Smooth muscle cell (in vitro differentiated cells): ENCODE results near the gene GMPS. TPM values are rescaled to one million over a fixed set of nuclear protein-coding genes. Genes with fewer than 3 reads are reported as not detected.

Experiments
- DNase-seq: peaks from one replicate; lab custom pipeline; 2025; ENCODE audit not compliant: unreplicated experiment; lab: John Stamatoyannopoulos, UW
- H2AFZ ChIP-seq: fragments of 200-600 bp; sonication (generic); 2 replicates; pipeline ENCODE4 v1.6.0; 2016; ENCODE audit warnings: antibody characterized with exemption, low read depth, mild to moderate bottlenecking
- H3F3A ChIP-seq: fragments of 200-600 bp; sonication (generic); 2 replicates; pipeline ENCODE4 v1.6.0; 2017; ENCODE audit warnings: antibody characterized with exemption, low read depth
- H3K27ac ChIP-seq: fragments of 200-600 bp; sonication (generic); 2 replicates; pipeline ENCODE4 v1.5.1; 2016; ENCODE audit warnings: low read depth, mild to moderate bottlenecking
- H3K27me3 ChIP-seq: fragments of 200-600 bp; sonication (generic); 2 replicates; pipeline ENCODE4 v1.6.1; 2016; ENCODE audit warnings: low read depth, mild to moderate bottlenecking
- H3K36me3 ChIP-seq: fragments of 200-600 bp; sonication (generic); 2 replicates; pipeline ENCODE4 v1.5.1; 2016; ENCODE audit warnings: low read depth
- H3K4me1 ChIP-seq: fragments of 200-600 bp; sonication (generic); 2 replicates; pipeline ENCODE4 v1.5.1; 2016; ENCODE audit warnings: low read depth
- H3K4me2 ChIP-seq: fragments of 200-600 bp; sonication (generic); 2 replicates; pipeline ENCODE4 v1.6.0; 2016; ENCODE audit warnings: mild to moderate bottlenecking
- H3K4me3 ChIP-seq: fragments of 200-600 bp; sonication (generic); 2 replicates; pipeline ENCODE4 v1.5.1; 2016; ENCODE audit warnings: mild to moderate bottlenecking
- H3K79me2 ChIP-seq: fragments of 200-600 bp; sonication (generic); 2 replicates; pipeline ENCODE4 v1.6.0; 2016; ENCODE audit warnings: low read depth, mild to moderate bottlenecking
- H3K9ac ChIP-seq: fragments of 200-600 bp; sonication (generic); 2 replicates; pipeline ENCODE4 v1.6.0; 2016; ENCODE audit warnings: low read depth
- H3K9me3 ChIP-seq: fragments of 200-600 bp; sonication (generic); replicated peaks from 2 replicates; pipeline ENCODE4 v1.5.1; 2016; ENCODE audit warnings: low read depth
- H4K20me1 ChIP-seq: fragments of 200-600 bp; sonication (generic); 2 replicates; pipeline ENCODE4 v1.6.0; 2016; ENCODE audit warnings: low read depth
- CTCF ChIP-seq: fragments of 200-600 bp; sonication (generic); IDR thresholded peaks from 2 replicates; pipeline ENCODE4 v1.5.1; 2017; ENCODE audit warnings: borderline replicate concordance, mild to moderate bottlenecking, antibody characterized with exemption; ENCODE audit not compliant: insufficient read depth, poor library complexity, severe bottlenecking
- WGBS: methylation state at CpG from one replicate; pipeline ENCODE4 v1.1.7; 2016; ENCODE audit warnings: low lambda C conversion rate; 5-methylcytosine and 5-hydroxymethylcytosine counted together
- polyA plus RNA-seq: library from polyadenylated mRNA; unstranded; fragments of >200 nt; fragmentation: Nextera tagmentation; extraction: Ambion mirVana; gene quantifications from 2 replicates; pipeline ENCODE4 v1.2.1, GENCODE V29; 2016
- total RNA-seq: library from RNA; depleted of rRNA; stranded (reverse); fragments of >200 nt; gene quantifications from 2 replicates; pipeline ENCODE4 v1.2.3, GENCODE V29; 2014

Gene GMPS
- total and polyA plus RNA-seq, 2 experiments from 2014 or later: 52.1 to 64.5 TPM

- no peak for DNase-seq
These were observed 113.5 kb downstream of the GMPS start for GRCh38 chr3:155983834-155984474.

GRCh38 chr3:155984791-155985417 lies 114.5 kb downstream of the GMPS start:
- Histone ChIP-seq H3K27me3 (no peaks in the 10 kb centered on the region), H3K4me1 (no peaks in the 10 kb centered on the region), H3K36me3 (no peaks in the 10 kb centered on the region), H3K79me2 (no peaks in the 10 kb centered on the region), H3K9me3 (no peaks in the 10 kb centered on the region), H3K4me3 (no peak overlapping the region), H3K9ac (no peak overlapping the region), H3K4me2 (no peak overlapping the region), H3K27ac (no peak overlapping the region), H2AFZ (no peak overlapping the region), H3F3A (no peaks in the 10 kb centered on the region), H4K20me1 (no peaks in the 10 kb centered on the region)
- no peak for DNase-seq
- 96% methylated on average over 6 of the region's 6 CpGs for WGBS
- TF ChIP-seq CTCF: no peak

More at GRCh38 chr3:155983834-155984474, 113.5 kb downstream of the GMPS start:
- Histone ChIP-seq H3K27ac (no peak overlapping the region), H3F3A (no peaks in the 10 kb centered on the region), H3K4me1 (no peaks in the 10 kb centered on the region), H3K27me3 (no peaks in the 10 kb centered on the region), H3K9ac (no peak overlapping the region), H3K4me2 (no peak overlapping the region), H4K20me1 (no peaks in the 10 kb centered on the region), H3K4me3 (no peak overlapping the region), H3K79me2 (no peaks in the 10 kb centered on the region), H2AFZ (no peak overlapping the region), H3K9me3 (no peaks in the 10 kb centered on the region), H3K36me3 (no peaks in the 10 kb centered on the region)
- no peak for TF ChIP-seq CTCF
- 87% methylated on average over 1 of the region's 1 CpG for WGBS

GRCh38 chr3:155989536-155989935 lies 119.1 kb downstream of the GMPS start:
- TF ChIP-seq CTCF: no peak
- Histone ChIP-seq H3K4me3 (no peak overlapping the region), H3F3A (no peaks in the 10 kb centered on the region), H3K4me1 (no peaks in the 10 kb centered on the region), H3K27me3 (no peaks in the 10 kb centered on the region), H3K9ac (no peak overlapping the region), H3K9me3 (no peaks in the 10 kb centered on the region), H3K79me2 (no peaks in the 10 kb centered on the region), H4K20me1 (no peaks in the 10 kb centered on the region), H3K36me3 (no peaks in the 10 kb centered on the region), H3K27ac (no peak overlapping the region), H3K4me2 (no peak overlapping the region), H2AFZ (no peak overlapping the region)
- DNase-seq: no peak

- Histone ChIP-seq H2AFZ (no peak overlapping the region), H3K9ac (no peak overlapping the region), H3K4me1 (no peaks in the 10 kb centered on the region), H4K20me1 (no peaks in the 10 kb centered on the region), H3K27me3 (no peaks in the 10 kb centered on the region), H3F3A (no peaks in the 10 kb centered on the region), H3K4me3 (no peak overlapping the region), H3K36me3 (no peaks in the 10 kb centered on the region), H3K27ac (no peak overlapping the region), H3K79me2 (no peaks in the 10 kb centered on the region), H3K9me3 (no peaks in the 10 kb centered on the region), H3K4me2 (no peak overlapping the region)
- 82% methylated on average over 4 of the region's 4 CpGs for WGBS
- no peak for DNase-seq
- TF ChIP-seq CTCF: no peak
These were observed 120.8 kb downstream of the GMPS start for GRCh38 chr3:155991212-155991611.
